D341Med (cell line): ENCODE results near the gene SYT17.
"Not testable (repeated sequence)": the region's sequence is repeated elsewhere in the genome, so short reads cannot be mapped to it uniquely, and the experiment has no call there.

ENCODE experiments used
- DNase-seq: peaks from one replicate; pipeline ENCODE4 v3.0.0; 2012; ENCODE audit warnings: low spot score

The SYT17 gene

GRCh38 chr16:19174478-19174877 is 6.4 kb downstream of the SYT17 start:
- DNase-seq, result no peak

- no peak for DNase-seq
Observed at GRCh38 chr16:19175492-19176262, 7.6 kb downstream of the SYT17 start.

GRCh38 chr16:19177111-19177739 is 9.2 kb downstream of the SYT17 start:
- DNase-seq, result no peak

GRCh38 chr16:19179546-19180490 is 11.8 kb downstream of the SYT17 start:
- DNase-seq, result peak; percentile 55

GRCh38 chr16:19180741-19181140 is 12.7 kb downstream of the SYT17 start:
- no peak for DNase-seq

GRCh38 chr16:19182481-19182880 is 14.4 kb downstream of the SYT17 start:
- DNase-seq, result no peak

GRCh38 chr16:19183187-19183586 is 15.1 kb downstream of the SYT17 start:
- DNase-seq, result no peak

GRCh38 chr16:19184823-19185509 is 16.9 kb downstream of the SYT17 start:
- DNase-seq, result no peak

- no peak for DNase-seq
Observed at GRCh38 chr16:19185510-19185851, 17.4 kb downstream of the SYT17 start.

- DNase-seq, result no peak
Observed at GRCh38 chr16:19186408-19186807, 18.4 kb downstream of the SYT17 start.

GRCh38 chr16:19187961-19188360 is 19.9 kb downstream of the SYT17 start:
- DNase-seq, result not testable (repeated sequence)

- DNase-seq, result no peak
Observed at GRCh38 chr16:19188406-19188805, 20.4 kb downstream of the SYT17 start.

GRCh38 chr16:19192865-19193264 is 24.8 kb downstream of the SYT17 start:
- DNase-seq, result no peak

- DNase-seq, result no peak
Observed at GRCh38 chr16:19196871-19197270, 28.8 kb downstream of the SYT17 start.

- DNase-seq, result no peak
Observed at GRCh38 chr16:19203374-19203966, 35.4 kb downstream of the SYT17 start.

- no peak for DNase-seq
Observed at GRCh38 chr16:19210280-19210924, 42.4 kb downstream of the SYT17 start.

- DNase-seq, result no peak
Observed at GRCh38 chr16:19210968-19211367, 42.9 kb downstream of the SYT17 start.

- DNase-seq, result no peak
Observed at GRCh38 chr16:19212059-19212458, 44.0 kb downstream of the SYT17 start.

- DNase-seq, result no peak
Observed at GRCh38 chr16:19213885-19214284, 45.8 kb downstream of the SYT17 start.

- no peak for DNase-seq
Observed at GRCh38 chr16:19215705-19216104, 47.7 kb downstream of the SYT17 start.

GRCh38 chr16:19218581-19218980 is 50.5 kb downstream of the SYT17 start:
- no peak for DNase-seq
